Stimulated activated CD8-positive, alpha-beta memory T cell treated with anti-CD3 and anti-CD28 coated beads, Interleukin-7, amount 100 ng/mL, for 24 hours (primary cell): ENCODE measurements around the gene ADPRHL1.
"Not testable (repeated sequence)": the region's sequence is repeated elsewhere in the genome, so short reads cannot be mapped to it uniquely, and the experiment has no call there.

Source experiments
- DNase-seq: peaks from one replicate; pipeline ENCODE4 v3.0.0-alpha.2; 2020; ENCODE audit warnings: low read depth

ADPRHL1 gene

GRCh38 chr13:113402471-113403254, 50.6 kb downstream of the ADPRHL1 start:
- DNase-seq = no peak

GRCh38 chr13:113401452-113402415, 51.6 kb downstream of the ADPRHL1 start:
- no peak for DNase-seq

GRCh38 chr13:113400621-113401451, 52.5 kb downstream of the ADPRHL1 start:
- no peak for DNase-seq

- DNase-seq = no peak
Observed at GRCh38 chr13:113399755-113400149, 53.5 kb downstream of the ADPRHL1 start.

- DNase-seq = no peak
Observed at GRCh38 chr13:113398963-113399754, 54.1 kb downstream of the ADPRHL1 start.

- DNase-seq = no peak
Observed at GRCh38 chr13:113397608-113398425, 55.5 kb downstream of the ADPRHL1 start.

- DNase-seq = no peak
Observed at GRCh38 chr13:113394339-113394640, 59.0 kb downstream of the ADPRHL1 start.

- peak; percentile 62 for DNase-seq
Observed at GRCh38 chr13:113393563-113394338, 59.5 kb downstream of the ADPRHL1 start.

GRCh38 chr13:113393226-113393562, 60.1 kb downstream of the ADPRHL1 start:
- no peak for DNase-seq

- no peak for DNase-seq
Observed at GRCh38 chr13:113390874-113391497, 62.3 kb downstream of the ADPRHL1 start.

GRCh38 chr13:113389586-113389985, 63.7 kb downstream of the ADPRHL1 start:
- not testable (repeated sequence) for DNase-seq

- no peak for DNase-seq
Observed at GRCh38 chr13:113387396-113387795, 65.9 kb downstream of the ADPRHL1 start.

- DNase-seq = no peak
Observed at GRCh38 chr13:113383089-113383488, 70.2 kb downstream of the ADPRHL1 start.

- DNase-seq = not testable (repeated sequence)
Observed at GRCh38 chr13:113382542-113382941, 70.7 kb downstream of the ADPRHL1 start.

- no peak for DNase-seq
Observed at GRCh38 chr13:113378825-113379224, 74.5 kb downstream of the ADPRHL1 start.

- no peak for DNase-seq
Observed at GRCh38 chr13:113374511-113375175, 78.6 kb downstream of the ADPRHL1 start.

- DNase-seq = no peak
Observed at GRCh38 chr13:113373811-113374485, 79.3 kb downstream of the ADPRHL1 start.

- DNase-seq = not testable (repeated sequence)
Observed at GRCh38 chr13:113371701-113372100, 81.6 kb downstream of the ADPRHL1 start.
